Hepatocyte (in vitro differentiated cells): ENCODE measurements around the gene DHRS13. TPM values are rescaled to one million over a fixed set of nuclear protein-coding genes. Genes with fewer than 3 reads are reported as not detected.

Experiments used
- DNase-seq: peaks from one replicate; pipeline ENCODE4 v3.0.0-alpha.2; 2016; ENCODE audit warnings: low spot score
- H2AFZ ChIP-seq: fragments of 200-600 bp; sonication (generic); 2 replicates; pipeline ENCODE4 v1.6.0; 2016; ENCODE audit warnings: antibody characterized with exemption, mild to moderate bottlenecking
- H3K27ac ChIP-seq: fragments of 200-600 bp; sonication (generic); 2 replicates; pipeline ENCODE4 v1.5.1; 2016; ENCODE audit warnings: mild to moderate bottlenecking
- H3K27me3 ChIP-seq: fragments of 200-600 bp; sonication (generic); 2 replicates; pipeline ENCODE4 v1.6.1; 2016
- H3K36me3 ChIP-seq: fragments of 200-600 bp; sonication (generic); replicated peaks from 2 replicates; pipeline ENCODE4 v1.5.1; 2016; ENCODE audit warnings: low read depth; ENCODE audit not compliant: insufficient read depth
- H3K4me1 ChIP-seq: fragments of 200-600 bp; sonication (generic); 2 replicates; pipeline ENCODE4 v1.5.1; 2016; ENCODE audit warnings: mild to moderate bottlenecking, moderate library complexity; ENCODE audit not compliant: insufficient read depth
- H3K4me2 ChIP-seq: fragments of 200-600 bp; sonication (generic); 2 replicates; pipeline ENCODE4 v1.6.0; 2016
- H3K4me3 ChIP-seq: fragments of 200-600 bp; sonication (generic); 2 replicates; pipeline ENCODE4 v1.5.1; 2016; ENCODE audit warnings: mild to moderate bottlenecking
- H3K79me2 ChIP-seq: fragments of 200-600 bp; sonication (generic); 2 replicates; pipeline ENCODE4 v1.6.0; 2017; ENCODE audit warnings: mild to moderate bottlenecking
- H3K9me2 ChIP-seq: fragments of 200-600 bp; sonication (generic); replicated peaks from 2 replicates; pipeline ENCODE4 v1.6.0; 2017; ENCODE audit warnings: mild to moderate bottlenecking; ENCODE audit not compliant: insufficient read depth
- H3K9me3 ChIP-seq: fragments of 200-600 bp; sonication (generic); 2 replicates; pipeline ENCODE4 v1.5.1; 2016; ENCODE audit warnings: low read depth, mild to moderate bottlenecking
- H4K20me1 ChIP-seq: fragments of 200-600 bp; sonication (generic); 2 replicates; pipeline ENCODE4 v1.6.0; 2016; ENCODE audit warnings: mild to moderate bottlenecking; ENCODE audit not compliant: insufficient read depth, poor library complexity, severe bottlenecking
- CTCF ChIP-seq: fragments of 200-600 bp; sonication (generic); IDR thresholded peaks from 2 replicates; pipeline ENCODE4 v1.5.1; 2016; ENCODE audit warnings: antibody characterized with exemption, mild to moderate bottlenecking; ENCODE audit not compliant: poor library complexity
- EZH2 ChIP-seq: fragments of 200-600 bp; sonication (generic); IDR thresholded peaks from 2 replicates; pipeline ENCODE4 v1.6.1; 2016; ENCODE audit warnings: antibody characterized with exemption, mild to moderate bottlenecking, borderline replicate concordance
- EZH2phosphoT487 ChIP-seq: fragments of 200-600 bp; sonication (generic); IDR thresholded peaks from one replicate; pipeline ENCODE4 v1.6.1; 2018; ENCODE audit warnings: antibody characterized with exemption, mild to moderate bottlenecking, low read depth, moderate library complexity; ENCODE audit not compliant: unreplicated experiment, severe bottlenecking
- WGBS: methylation state at CpG from one replicate; pipeline ENCODE4 v1.1.6; 2016; ENCODE audit warnings: low lambda C conversion rate; ENCODE audit errors: missing lambda C conversion rate; 5-methylcytosine and 5-hydroxymethylcytosine counted together
- polyA plus RNA-seq: library from polyadenylated mRNA; unstranded; fragments of >200 nt; fragmentation: Nextera tagmentation; extraction: Ambion mirVana; gene quantifications from 2 replicates; pipeline ENCODE4 v1.2.1, GENCODE V29; 2016
- total RNA-seq: library from RNA; depleted of rRNA; stranded (reverse); fragments of >200 nt; gene quantifications from 2 replicates; pipeline ENCODE4 v1.2.3, GENCODE V29; 2014

The DHRS13 gene
- total and polyA plus RNA-seq, 2 experiments from 2014 or later, result 14.9 to 15.4 TPM

- no peak for DNase-seq
- Histone ChIP-seq H3K9me3 (no peaks in the 10 kb centered on the region), H4K20me1 (peaks cover 2% of the 10 kb centered on the region), H3K27me3 (no peaks in the 10 kb centered on the region), H3K4me3 (no peak overlapping the region), H3K4me1 (no peaks in the 10 kb centered on the region), H2AFZ (no peak overlapping the region), H3K9me2 (no peaks in the 10 kb centered on the region), H3K4me2 (no peak overlapping the region), H3K79me2 (peaks cover 26% of the 10 kb centered on the region), H3K36me3 (no peaks in the 10 kb centered on the region), H3K27ac (no peak overlapping the region)
- TF ChIP-seq EZH2, result no peak
- no peak for TF ChIP-seq EZH2phosphoT487
- TF ChIP-seq CTCF, result no peak
- 96% methylated on average over 5 of the region's 5 CpGs for WGBS
Measured at GRCh38 chr17:28889996-28890395, 12.9 kb downstream of the DHRS13 start.

- WGBS, result 93% methylated on average over 7 of the region's 7 CpGs
- Histone ChIP-seq H3K4me2 (no peak overlapping the region), H3K9me3 (no peaks in the 10 kb centered on the region), H3K79me2 (peaks cover 14% of the 10 kb centered on the region), H3K4me1 (no peaks in the 10 kb centered on the region), H2AFZ (no peak overlapping the region), H3K27ac (no peak overlapping the region), H4K20me1 (no peaks in the 10 kb centered on the region), H3K9me2 (no peaks in the 10 kb centered on the region), H3K27me3 (no peaks in the 10 kb centered on the region), H3K36me3 (no peaks in the 10 kb centered on the region), H3K4me3 (no peak overlapping the region)
- TF ChIP-seq CTCF (no peak), EZH2 (no peak), EZH2phosphoT487 (no peak)
- no peak for DNase-seq
Measured at GRCh38 chr17:28888832-28889231, 14.0 kb downstream of the DHRS13 start.

DNA sequence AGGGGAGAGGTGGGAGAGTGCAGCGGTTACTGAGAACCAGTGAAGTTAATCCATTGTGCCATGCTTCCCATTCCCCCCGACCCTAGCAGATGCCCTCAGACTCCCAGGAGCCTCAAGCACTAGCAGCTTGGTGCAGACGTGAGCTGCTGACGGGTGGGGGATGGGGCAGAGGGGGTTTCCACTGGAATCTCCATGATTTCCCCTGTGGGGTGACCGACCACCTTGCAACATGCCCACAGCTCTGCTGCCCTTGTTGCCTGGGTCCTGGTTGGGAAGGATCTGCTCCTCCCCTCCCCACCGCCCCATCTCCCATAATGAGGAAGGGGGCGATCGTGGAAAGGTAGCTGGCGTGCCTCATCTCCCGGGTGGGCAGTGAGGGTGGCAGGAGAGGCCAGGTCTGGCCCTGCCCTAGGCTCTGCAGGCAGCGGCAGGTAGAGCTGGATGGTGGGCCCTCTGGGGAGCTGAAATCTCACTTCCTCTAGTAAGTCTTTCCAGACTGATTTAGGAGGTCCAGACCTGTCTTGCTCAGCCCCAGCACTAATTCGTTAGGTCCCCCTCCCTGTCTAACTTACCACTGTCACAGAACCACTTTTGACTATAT, 14.9 kb downstream of the DHRS13 start:
- H4K20me1 ChIP-seq, result no peaks in the 10 kb centered on the region
- no peaks in the 10 kb centered on the region for H3K9me2 ChIP-seq
- TF ChIP-seq CTCF (no peak), EZH2phosphoT487 (no peak), EZH2 (no peak)
- no peak overlapping the region for H3K4me3 ChIP-seq
- H3K9me3 ChIP-seq, result no peaks in the 10 kb centered on the region
- no peaks in the 10 kb centered on the region for H3K36me3 ChIP-seq
- no peak overlapping the region for H3K27ac ChIP-seq
- H3K4me1 ChIP-seq, result no peaks in the 10 kb centered on the region
- H3K4me2 ChIP-seq, result no peak overlapping the region
- peaks cover 6% of the 10 kb centered on the region for H3K79me2 ChIP-seq
- 95% methylated on average over 12 of the region's 12 CpGs for WGBS
- no peak for DNase-seq
- H2AFZ ChIP-seq, result no peak overlapping the region
- H3K27me3 ChIP-seq, result no peaks in the 10 kb centered on the region

DNA sequence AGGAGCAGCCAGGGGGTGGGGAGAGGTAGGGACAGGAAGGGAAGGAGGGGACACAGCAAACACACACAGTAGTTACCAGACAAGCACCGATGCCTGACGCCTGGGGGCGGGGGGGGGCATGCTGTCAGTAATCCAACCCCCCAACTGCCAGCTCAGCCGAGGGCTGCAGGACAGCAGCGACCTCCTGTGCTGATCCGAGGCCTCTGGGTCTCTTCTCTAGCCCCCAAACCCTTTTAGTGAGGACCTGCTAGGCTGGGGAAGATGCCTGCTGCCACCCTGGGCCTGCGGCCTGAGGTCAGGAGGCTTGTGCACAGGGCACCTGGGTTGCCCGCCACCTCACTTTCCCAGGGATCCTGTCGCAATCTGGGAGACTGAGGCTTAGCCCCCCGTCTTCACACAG, 16.9 kb downstream of the DHRS13 start:
- no peak overlapping the region for H3K27ac ChIP-seq
- H3K79me2 ChIP-seq, result no peaks in the 10 kb centered on the region
- no peak overlapping the region for H3K4me2 ChIP-seq
- H3K4me3 ChIP-seq, result no peak overlapping the region
- no peaks in the 10 kb centered on the region for H3K27me3 ChIP-seq
- H3K9me2 ChIP-seq, result no peaks in the 10 kb centered on the region
- DNase-seq, result no peak
- TF ChIP-seq EZH2 (no peak), CTCF (no peak), EZH2phosphoT487 (no peak)
- no peaks in the 10 kb centered on the region for H3K9me3 ChIP-seq
- H3K36me3 ChIP-seq, result no peaks in the 10 kb centered on the region
- no peak overlapping the region for H2AFZ ChIP-seq
- no peaks in the 10 kb centered on the region for H3K4me1 ChIP-seq
- WGBS, result 81% methylated on average over 9 of the region's 10 CpGs
- H4K20me1 ChIP-seq, result no peaks in the 10 kb centered on the region
